CD4-positive, alpha-beta T cell treated with Interleukin-6 for 4 hours (primary cell): Measurements from ENCODE around the gene RAB20.
"Not testable (repeated sequence)": the region's sequence is repeated elsewhere in the genome, so short reads cannot be mapped to it uniquely, and the experiment has no call there.

Experiments
- DNase-seq: peaks from one replicate; pipeline ENCODE4 v3.0.0-alpha.2; 2020; ENCODE audit warnings: mixed read lengths

The RAB20 gene

DNA sequence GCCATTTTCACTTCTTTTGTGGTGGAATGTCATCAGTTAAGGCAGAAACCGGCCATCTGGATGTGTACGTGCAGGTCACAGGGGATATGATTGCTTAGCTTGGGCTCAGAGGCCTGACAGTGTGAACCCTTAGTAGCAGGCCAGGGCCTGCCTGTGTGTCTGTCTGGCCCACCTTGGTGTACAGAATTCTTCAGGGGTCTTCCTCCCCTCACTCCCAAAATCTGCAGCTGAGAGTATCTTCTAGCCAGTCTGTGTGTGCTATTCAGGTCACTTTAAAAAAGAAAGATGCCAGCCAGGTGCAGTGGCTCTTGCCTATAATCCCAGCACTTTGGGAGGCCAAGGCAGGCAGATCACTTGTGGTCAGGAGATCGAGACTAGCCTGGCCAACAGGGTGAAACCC is 74.6 kb downstream of the RAB20 start:
- not testable (repeated sequence) for DNase-seq

GRCh38 chr13:110486061-110486715 is 75.3 kb downstream of the RAB20 start:
- no peak for DNase-seq

DNA sequence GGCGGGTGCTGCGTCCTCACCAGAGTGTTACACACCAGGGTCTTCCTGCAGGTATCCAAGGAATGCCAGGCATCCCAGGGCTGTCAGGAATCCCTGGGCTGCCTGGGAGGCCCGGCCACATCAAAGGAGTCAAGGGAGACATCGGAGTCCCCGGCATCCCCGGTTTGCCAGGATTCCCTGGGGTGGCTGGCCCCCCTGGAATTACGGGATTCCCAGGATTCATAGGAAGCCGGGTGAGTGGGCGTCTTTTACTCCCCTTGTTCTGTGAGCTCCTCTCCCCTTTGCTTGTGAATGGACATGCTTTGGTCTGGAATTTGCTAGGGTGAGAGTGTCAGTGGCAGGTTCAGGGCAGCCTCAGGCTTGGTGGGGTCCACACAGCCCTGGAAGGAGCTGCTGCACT is 75.9 kb downstream of the RAB20 start:
- DNase-seq, result no peak

DNA sequence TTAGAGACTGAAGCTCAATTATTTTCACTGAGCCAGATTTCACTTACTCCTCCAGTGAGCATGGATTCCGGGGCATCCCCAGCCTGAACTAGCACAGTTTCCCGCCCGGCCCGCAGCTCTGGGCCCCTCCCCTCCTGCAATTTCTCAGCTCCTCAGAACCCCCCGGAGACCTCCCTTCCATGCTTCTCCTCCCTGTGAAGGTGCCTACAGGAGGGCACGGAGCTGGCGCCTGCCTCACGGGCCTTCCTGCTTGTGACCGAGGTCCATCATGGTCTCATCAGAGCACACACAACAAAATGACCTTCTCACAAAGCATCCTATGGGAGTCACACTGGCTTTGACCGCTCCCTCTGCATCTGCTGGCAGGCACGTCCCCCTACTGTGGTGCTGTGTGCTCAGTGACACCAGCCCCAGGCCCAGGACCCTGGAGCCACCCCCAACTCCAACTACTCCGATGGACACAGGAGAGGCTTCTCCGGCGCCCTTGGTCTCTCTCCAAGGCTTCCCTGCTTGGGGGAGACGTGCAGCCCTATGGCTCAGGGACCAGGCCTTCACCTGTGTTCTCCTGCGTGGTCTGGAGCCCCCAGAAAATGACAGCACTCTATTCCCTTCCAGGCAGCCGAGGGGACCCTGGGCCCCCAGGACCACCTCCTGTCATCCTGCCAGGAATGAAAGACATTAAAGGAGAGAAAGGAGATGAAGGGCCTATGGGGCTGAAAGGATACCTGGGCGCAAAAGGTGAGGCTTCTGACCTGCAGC is 77.1 kb downstream of the RAB20 start:
- no peak for DNase-seq

GRCh38 chr13:110483386-110483968 is 78.0 kb downstream of the RAB20 start:
- no peak for DNase-seq

- DNase-seq, result no peak
Observed at GRCh38 chr13:110480161-110480560, 81.4 kb downstream of the RAB20 start.

GRCh38 chr13:110479648-110480047 is 81.9 kb downstream of the RAB20 start:
- no peak for DNase-seq

- no peak for DNase-seq
Observed at GRCh38 chr13:110479215-110479545, 82.3 kb downstream of the RAB20 start.

- DNase-seq, result no peak
Observed at GRCh38 chr13:110478405-110479214, 82.9 kb downstream of the RAB20 start.

DNA sequence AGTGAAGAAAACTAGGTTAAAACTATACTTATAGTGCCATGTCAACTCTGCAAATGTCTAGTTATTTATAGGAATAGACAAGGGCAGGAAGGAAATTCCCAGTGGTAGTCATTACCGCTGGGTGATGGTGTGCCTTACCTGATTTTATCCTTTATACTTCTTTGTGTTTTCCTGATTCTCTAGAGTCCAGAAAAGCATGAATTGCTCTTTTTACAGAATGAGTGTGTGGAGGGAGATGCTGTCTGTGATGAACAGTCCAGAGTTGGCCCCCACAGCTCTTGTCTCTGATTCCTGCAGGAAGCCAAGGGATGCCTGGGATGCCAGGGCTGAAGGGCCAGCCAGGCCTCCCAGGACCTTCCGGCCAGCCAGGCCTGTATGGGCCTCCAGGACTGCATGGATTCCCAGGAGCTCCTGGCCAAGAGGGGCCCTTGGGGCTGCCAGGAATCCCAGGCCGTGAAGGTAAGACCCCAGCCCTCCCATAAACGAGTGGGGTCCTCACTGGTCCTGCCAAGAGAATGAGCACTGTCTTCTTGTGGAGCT is 83.7 kb downstream of the RAB20 start:
- no peak for DNase-seq

DNA sequence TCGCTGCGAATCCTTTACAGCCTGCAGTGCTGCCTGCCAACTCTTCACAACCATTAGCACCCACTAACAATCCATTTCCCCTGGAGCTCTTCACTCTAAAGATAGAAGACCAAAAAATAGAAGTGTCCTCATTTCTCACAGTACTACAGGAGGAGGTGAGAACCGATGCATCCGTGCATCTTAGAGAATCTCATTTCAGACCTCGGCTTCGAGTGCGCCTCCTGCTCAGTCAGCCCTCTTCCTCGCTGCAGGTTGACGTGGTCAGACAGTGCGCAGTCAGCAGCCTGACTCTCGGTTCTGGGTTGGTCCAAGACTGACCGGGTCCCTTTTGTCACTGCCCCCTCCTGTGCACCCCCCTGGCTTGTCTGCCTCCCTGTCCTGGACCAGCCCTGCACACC is 85.3 kb downstream of the RAB20 start:
- no peak for DNase-seq

DNA sequence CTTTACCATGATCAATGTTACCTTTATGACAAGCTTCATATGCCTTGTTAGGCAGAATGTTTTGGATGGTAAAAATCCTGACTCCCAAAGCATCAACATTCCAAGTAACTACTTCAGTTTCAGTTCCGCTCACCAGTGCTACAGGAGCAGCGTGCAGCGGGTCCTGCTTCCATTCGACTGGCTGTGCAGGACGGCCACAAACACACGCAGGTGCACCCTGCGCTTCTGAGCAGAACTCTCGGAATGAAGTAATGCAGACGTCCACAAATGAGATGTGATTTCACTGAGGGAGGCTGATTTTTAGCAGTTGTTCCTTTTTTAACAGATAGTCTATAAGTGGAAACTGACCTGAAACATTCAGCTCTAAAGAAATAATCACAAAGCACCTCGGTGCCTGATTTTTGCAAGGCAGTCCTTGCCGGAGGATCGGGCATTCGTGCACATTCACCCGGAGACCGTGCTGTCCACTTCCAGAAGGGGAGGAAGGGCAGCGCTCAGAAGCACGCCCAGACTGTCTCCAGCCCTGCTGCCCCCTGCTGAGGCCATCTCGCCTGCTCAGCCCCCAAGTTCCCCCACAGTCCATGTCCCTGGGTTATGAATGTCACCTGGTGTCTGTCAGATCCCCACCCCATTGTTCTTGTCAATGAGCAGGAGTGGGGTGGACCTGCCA is 85.8 kb downstream of the RAB20 start:
- DNase-seq, result no peak

GRCh38 chr13:110475117-110475516 is 86.4 kb downstream of the RAB20 start:
- DNase-seq, result no peak

DNA sequence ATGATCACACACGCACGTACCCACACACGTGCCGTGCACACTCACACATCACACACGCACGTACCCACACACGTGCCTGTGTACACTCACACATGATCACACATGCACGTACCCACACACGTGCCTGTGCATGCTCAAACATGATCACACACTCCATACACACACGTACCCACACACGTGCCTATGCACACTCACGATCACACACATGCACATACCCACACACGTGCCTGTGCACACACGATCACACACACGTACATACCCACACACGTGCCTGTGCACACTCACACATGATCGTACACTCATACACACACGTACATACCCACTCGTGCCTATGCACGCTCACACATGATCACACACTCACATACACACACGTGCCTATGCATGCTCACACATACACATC is 86.8 kb downstream of the RAB20 start:
- no peak for DNase-seq
